ENCODE results near the gene MYO3B. TPM values are rescaled to one million over a fixed set of nuclear protein-coding genes. Genes with fewer than 3 reads are reported as not detected.

Gene MYO3B
- total RNA-seq, 4 donors from 2014 or later, result 0.09 to 9.1 TPM; not detected in 2

DNA sequence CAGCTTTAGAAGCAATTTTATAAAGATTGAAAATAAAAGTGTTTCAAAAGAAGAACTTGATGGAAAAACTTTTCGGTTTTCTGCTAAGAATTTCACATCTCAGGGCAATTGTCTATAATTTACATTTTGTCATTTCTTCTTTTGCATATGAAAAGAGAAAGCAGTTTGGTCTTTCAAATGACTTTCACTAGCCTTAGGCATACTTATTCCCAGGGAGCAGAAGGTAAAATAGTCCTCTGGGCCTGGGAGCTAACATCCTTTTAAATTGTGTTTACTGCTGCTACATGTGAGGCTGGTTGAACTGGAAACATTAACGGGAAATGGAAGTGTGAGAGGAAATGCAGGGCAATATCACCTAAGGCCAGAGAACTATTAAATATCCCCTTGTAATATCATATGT is 37.1 kb downstream of the MYO3B start:
- H3K36me3 ChIP-seq, result no peaks in the 10 kb centered on the region
- H3K27ac ChIP-seq, result no peak overlapping the region
- TF ChIP-seq, protein P1, sequence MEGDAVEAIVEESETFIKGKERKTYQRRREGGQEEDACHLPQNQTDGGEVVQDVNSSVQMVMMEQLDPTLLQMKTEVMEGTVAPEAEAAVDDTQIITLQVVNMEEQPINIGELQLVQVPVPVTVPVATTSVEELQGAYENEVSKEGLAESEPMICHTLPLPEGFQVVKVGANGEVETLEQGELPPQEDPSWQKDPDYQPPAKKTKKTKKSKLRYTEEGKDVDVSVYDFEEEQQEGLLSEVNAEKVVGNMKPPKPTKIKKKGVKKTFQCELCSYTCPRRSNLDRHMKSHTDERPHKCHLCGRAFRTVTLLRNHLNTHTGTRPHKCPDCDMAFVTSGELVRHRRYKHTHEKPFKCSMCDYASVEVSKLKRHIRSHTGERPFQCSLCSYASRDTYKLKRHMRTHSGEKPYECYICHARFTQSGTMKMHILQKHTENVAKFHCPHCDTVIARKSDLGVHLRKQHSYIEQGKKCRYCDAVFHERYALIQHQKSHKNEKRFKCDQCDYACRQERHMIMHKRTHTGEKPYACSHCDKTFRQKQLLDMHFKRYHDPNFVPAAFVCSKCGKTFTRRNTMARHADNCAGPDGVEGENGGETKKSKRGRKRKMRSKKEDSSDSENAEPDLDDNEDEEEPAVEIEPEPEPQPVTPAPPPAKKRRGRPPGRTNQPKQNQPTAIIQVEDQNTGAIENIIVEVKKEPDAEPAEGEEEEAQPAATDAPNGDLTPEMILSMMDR (IDR thresholded peaks at IDR 0.05), result no peak
- no peak for TF ChIP-seq POLR2A (IDR thresholded peaks at IDR 0.05)
- no peaks in the 10 kb centered on the region for H3K27me3 ChIP-seq
- no peak for DNase-seq
- H3K4me1 ChIP-seq, result no peaks in the 10 kb centered on the region
- H3K9me3 ChIP-seq, result peaks cover 0 to 5% of the 10 kb centered on the region in 2 donors
- intact Hi-C loops (cut with DNase I; ENCODE audit: low total_unique reads), result no loop called here
- H3K4me3 ChIP-seq, result no peak overlapping the region

DNA sequence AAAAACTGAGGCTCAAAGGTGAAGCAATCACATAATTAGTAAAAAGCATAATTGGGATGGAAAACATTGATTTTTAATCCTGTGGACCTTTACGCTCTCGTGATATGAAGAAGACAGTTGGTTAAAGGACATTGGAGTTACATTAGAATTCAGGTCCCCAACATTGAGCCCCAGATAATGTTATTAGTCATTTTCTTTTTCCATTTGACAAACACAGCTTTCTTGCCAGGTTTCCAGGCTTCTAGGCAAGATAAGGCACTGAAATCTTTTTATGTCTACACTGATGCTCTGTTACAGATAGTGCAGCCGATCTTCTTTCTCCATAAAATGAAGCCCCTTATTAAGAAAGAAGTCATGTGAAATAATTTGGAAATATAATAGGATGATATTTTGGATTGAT is 38.5 kb downstream of the MYO3B start:
- DNase-seq, result no peak
- TF ChIP-seq, protein P1 (IDR thresholded peaks at IDR 0.05), result no peak
- TF ChIP-seq POLR2A (IDR thresholded peaks at IDR 0.05), result no peak
- no peak overlapping the region for H3K4me3 ChIP-seq
- H3K27me3 ChIP-seq, result no peaks in the 10 kb centered on the region
- H3K36me3 ChIP-seq, result no peaks in the 10 kb centered on the region
- intact Hi-C loops (cut with DNase I; ENCODE audit: low total_unique reads), result no loop called here
- no peaks in the 10 kb centered on the region for H3K9me3 ChIP-seq
- H3K27ac ChIP-seq, result no peak overlapping the region
- no peaks in the 10 kb centered on the region for H3K4me1 ChIP-seq

DNA sequence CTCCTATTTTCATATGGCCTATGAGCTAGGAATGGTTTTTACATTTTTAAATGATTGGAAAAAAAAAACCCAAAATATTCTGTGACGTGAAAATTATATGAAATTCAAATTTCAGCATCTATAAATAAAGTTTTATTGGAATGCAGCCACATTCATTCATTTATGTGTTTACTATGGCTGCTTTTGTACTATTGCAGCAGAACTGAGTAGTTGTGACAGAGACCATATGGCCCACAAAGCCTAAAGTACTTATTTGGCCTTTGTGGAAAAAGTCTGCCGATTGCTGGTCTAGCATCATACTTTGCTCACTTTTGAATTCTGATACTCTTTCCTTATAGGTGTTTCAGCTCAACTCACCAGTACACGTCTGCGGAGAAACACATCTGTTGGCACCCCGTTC is 39.0 kb downstream of the MYO3B start:
- H3K27me3 ChIP-seq, result no peaks in the 10 kb centered on the region
- no peak overlapping the region for H3K27ac ChIP-seq
- intact Hi-C loops (cut with DNase I; ENCODE audit: low total_unique reads), result no loop called here
- no peaks in the 10 kb centered on the region for H3K9me3 ChIP-seq
- no peaks in the 10 kb centered on the region for H3K4me1 ChIP-seq
- DNase-seq, result no peak
- TF ChIP-seq, protein P1 (IDR thresholded peaks at IDR 0.05), result no peak
- TF ChIP-seq POLR2A (IDR thresholded peaks at IDR 0.05), result no peak
- no peaks in the 10 kb centered on the region for H3K36me3 ChIP-seq
- no peak overlapping the region for H3K4me3 ChIP-seq

DNA sequence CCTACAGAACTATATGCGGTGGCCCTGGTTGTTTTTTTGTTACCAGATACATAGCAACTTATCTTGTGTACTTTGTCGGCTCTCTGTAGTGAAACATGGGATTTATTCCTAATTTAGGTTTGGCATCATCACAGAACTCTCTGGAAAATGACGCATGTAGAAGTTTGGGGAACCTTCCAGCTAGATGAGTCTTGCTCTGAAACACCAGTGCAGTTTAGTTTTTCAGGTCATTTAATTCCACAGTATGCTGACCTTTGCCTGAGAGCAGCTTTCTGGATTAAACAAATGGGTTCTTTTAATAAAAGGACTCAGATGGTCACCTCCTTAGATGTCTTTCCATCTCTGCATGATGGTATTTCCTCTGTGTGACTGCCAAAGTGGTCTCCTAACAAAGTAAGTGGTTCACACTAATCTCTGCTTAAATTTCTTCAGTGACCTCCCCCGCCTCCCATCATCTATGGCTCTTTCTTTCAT is 39.9 kb downstream of the MYO3B start:
- H3K27ac ChIP-seq, result no peak overlapping the region
- no peak for DNase-seq
- TF ChIP-seq POLR2A (IDR thresholded peaks at IDR 0.05), result no peak
- TF ChIP-seq, protein P1 (IDR thresholded peaks at IDR 0.05), result no peak
- no peaks in the 10 kb centered on the region for H3K27me3 ChIP-seq
- H3K9me3 ChIP-seq, result no peaks in the 10 kb centered on the region
- intact Hi-C loops (cut with DNase I; ENCODE audit: low total_unique reads), result no loop called here
- no peaks in the 10 kb centered on the region for H3K36me3 ChIP-seq
- no peaks in the 10 kb centered on the region for H3K4me1 ChIP-seq
- no peak overlapping the region for H3K4me3 ChIP-seq

DNA sequence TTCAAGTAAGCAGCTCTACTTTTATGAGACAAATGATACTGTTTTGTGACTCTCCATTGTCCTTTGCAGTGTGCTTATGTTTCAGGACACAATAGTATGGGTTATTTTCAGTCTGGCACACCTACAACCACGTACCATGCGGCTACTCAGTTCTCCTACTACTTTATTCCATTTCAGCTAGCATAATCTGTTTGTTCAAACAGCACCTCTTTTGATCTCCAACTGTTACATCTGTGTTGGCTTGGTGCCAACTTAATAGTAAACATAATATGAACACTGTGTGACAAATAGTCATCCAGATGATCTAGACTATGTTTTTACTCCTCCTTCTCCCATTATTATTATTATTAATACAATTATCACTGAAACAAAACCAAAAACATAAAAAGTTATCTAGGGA is 40.5 kb downstream of the MYO3B start:
- DNase-seq, result no peak
- H3K27me3 ChIP-seq, result no peaks in the 10 kb centered on the region
- intact Hi-C loops (cut with DNase I; ENCODE audit: low total_unique reads), result no loop called here
- H3K27ac ChIP-seq, result no peak overlapping the region
- no peaks in the 10 kb centered on the region for H3K9me3 ChIP-seq
- no peaks in the 10 kb centered on the region for H3K4me1 ChIP-seq
- no peaks in the 10 kb centered on the region for H3K36me3 ChIP-seq
- TF ChIP-seq POLR2A (IDR thresholded peaks at IDR 0.05), result no peak
- TF ChIP-seq, protein P1 (IDR thresholded peaks at IDR 0.05), result no peak
- H3K4me3 ChIP-seq, result no peak overlapping the region

Data from uterus (tissue), 4 donors.